H9 (cell line): ENCODE results near the gene DHRS9. TPM values are rescaled to one million over a fixed set of nuclear protein-coding genes. Genes with fewer than 3 reads are reported as not detected.

Experiments used
- DNase-seq: peaks from one replicate; pipeline ENCODE4 v3.0.0-alpha.2; 2017
- H2AFZ ChIP-seq: one replicate; pipeline ENCODE4 v1.6.1; 2013; ENCODE audit warnings: mild to moderate bottlenecking, low read length, control low read depth, moderate library complexity
- H2AK5ac ChIP-seq: 2 replicates; pipeline ENCODE4 v1.6.1; 2013; ENCODE audit warnings: low read length, control low read depth, mixed read lengths; ENCODE audit not compliant: insufficient read length
- H2BK120ac ChIP-seq: one replicate; pipeline ENCODE4 v1.6.1; 2013; ENCODE audit warnings: low read depth, mild to moderate bottlenecking, low read length, control low read depth, inconsistent platforms; ENCODE audit not compliant: poor library complexity, severe bottlenecking
- H2BK12ac ChIP-seq: 2 replicates; pipeline ENCODE4 v1.6.1; 2013; ENCODE audit warnings: low read length, control low read depth, mixed read lengths, low read depth; ENCODE audit not compliant: insufficient read length
- H2BK15ac ChIP-seq: 2 replicates; pipeline ENCODE4 v1.6.1; 2013; ENCODE audit warnings: low read depth, low read length, control low read depth
- H2BK20ac ChIP-seq: one replicate; pipeline ENCODE4 v1.6.1; 2013; ENCODE audit warnings: low read depth, mild to moderate bottlenecking, low read length, control low read depth, inconsistent platforms; ENCODE audit not compliant: poor library complexity, severe bottlenecking
- H2BK5ac ChIP-seq: 2 replicates; pipeline ENCODE4 v1.6.1; 2013; ENCODE audit warnings: low read length, control low read depth, mixed read lengths; ENCODE audit not compliant: insufficient read length
- H3K14ac ChIP-seq: 2 replicates; pipeline ENCODE4 v1.6.1; 2013; ENCODE audit warnings: low read length, control low read depth; ENCODE audit not compliant: insufficient read depth
- H3K18ac ChIP-seq: 2 replicates; pipeline ENCODE4 v1.6.1; 2013; ENCODE audit warnings: low read depth, mild to moderate bottlenecking, mixed read lengths, low read length, control low read depth; ENCODE audit not compliant: insufficient read length
- H3K23ac ChIP-seq: 2 replicates; pipeline ENCODE4 v1.6.1; 2013; ENCODE audit warnings: low read length, control low read depth, mixed read lengths, low read depth; ENCODE audit not compliant: insufficient read length
- H3K23me2 ChIP-seq: 2 replicates; pipeline ENCODE4 v1.6.1; 2013; ENCODE audit warnings: low read depth, mild to moderate bottlenecking, mixed read lengths, low read length, control low read depth; ENCODE audit not compliant: insufficient read length, poor library complexity, severe bottlenecking
- H3K27ac ChIP-seq: 2 replicates; pipeline ENCODE4 v1.5.1; 2013; ENCODE audit warnings: low read length, control low read depth, mixed read lengths, low read depth; ENCODE audit not compliant: insufficient read length
- H3K27me3 ChIP-seq: 2 replicates; pipeline ENCODE4 v1.6.1; 2013; ENCODE audit warnings: low read length, control low read depth, inconsistent platforms; ENCODE audit not compliant: insufficient read depth
- H3K4ac ChIP-seq: 2 replicates; pipeline ENCODE4 v1.6.1; 2013; ENCODE audit warnings: low read depth, mild to moderate bottlenecking, control low read depth, inconsistent platforms, low read length, moderate library complexity
- H3K4me1 ChIP-seq: 2 replicates; pipeline ENCODE4 v1.6.1; 2013; ENCODE audit warnings: low read length, control low read depth, inconsistent platforms; ENCODE audit not compliant: insufficient read depth
- H3K4me2 ChIP-seq: 2 replicates; pipeline ENCODE4 v1.6.1; 2013; ENCODE audit warnings: low read length, control low read depth, mixed read lengths; ENCODE audit not compliant: insufficient read length, insufficient read depth
- H3K56ac ChIP-seq: 2 replicates; pipeline ENCODE4 v1.6.1; 2013; ENCODE audit warnings: low read depth, mild to moderate bottlenecking, mixed read lengths, low read length, control low read depth; ENCODE audit not compliant: insufficient read length
- H3K79me1 ChIP-seq: 2 replicates; pipeline ENCODE4 v1.6.1; 2013; ENCODE audit warnings: low read depth, mild to moderate bottlenecking, moderate library complexity, low read length, control low read depth, inconsistent platforms; ENCODE audit not compliant: insufficient read depth, poor library complexity, severe bottlenecking
- H3K79me2 ChIP-seq: 2 replicates; pipeline ENCODE4 v1.6.1; 2013; ENCODE audit warnings: low read length, control low read depth, inconsistent platforms; ENCODE audit not compliant: insufficient read depth
- H3K9ac ChIP-seq: 2 replicates; pipeline ENCODE4 v1.6.1; 2013; ENCODE audit warnings: low read length, control low read depth, mixed read lengths; ENCODE audit not compliant: insufficient read length; ENCODE audit errors: extremely low read depth
- H3K9me3 ChIP-seq: one replicate; pipeline ENCODE4 v1.6.1; 2013; ENCODE audit warnings: low read depth, low read length, inconsistent platforms; ENCODE audit not compliant: control insufficient read depth
- H3T11ph ChIP-seq: one replicate; pipeline ENCODE4 v1.6.1; 2013; ENCODE audit warnings: mild to moderate bottlenecking, low read length, control low read depth, inconsistent platforms
- H4K20me1 ChIP-seq: one replicate; pipeline ENCODE4 v1.6.1; 2013; ENCODE audit not compliant: control insufficient read depth, insufficient read length, insufficient read depth
- H4K5ac ChIP-seq: 2 replicates; pipeline ENCODE4 v1.6.1; 2013; ENCODE audit warnings: low read depth, mild to moderate bottlenecking, mixed read lengths, low read length, control low read depth; ENCODE audit not compliant: insufficient read length
- H4K8ac ChIP-seq: replicated peaks from 2 replicates; pipeline ENCODE4 v1.6.1; 2013; ENCODE audit warnings: low read length, control low read depth, mixed read lengths, low read depth; ENCODE audit not compliant: insufficient read length
- H4K91ac ChIP-seq: 2 replicates; pipeline ENCODE4 v1.6.1; 2013; ENCODE audit warnings: low read depth, mild to moderate bottlenecking, moderate library complexity, mixed read lengths, low read length, control low read depth; ENCODE audit not compliant: insufficient read length
- H3K27ac Mint-ChIP-seq, 3 experiments: 2 replicates in 2 of 3; 3 replicates in 1 of 3; pipeline ENCODE4 v1.8.0; 2020 to 2021; ENCODE audit warnings: mixed read lengths in 3 of 3, mild to moderate bottlenecking in 1 of 3, moderate library complexity in 1 of 3
- H3K27me3 Mint-ChIP-seq: 2 replicates; pipeline ENCODE4 v1.8.0; 2021; ENCODE audit warnings: low read depth, mild to moderate bottlenecking, moderate library complexity, mixed read lengths
- H3K36me3 Mint-ChIP-seq, 3 experiments: 2 replicates in 2 of 3; 3 replicates in 1 of 3; pipeline ENCODE4 v1.8.0; 2020 to 2021; ENCODE audit warnings: low read depth in 3 of 3, mixed read lengths in 3 of 3; ENCODE audit not compliant: insufficient read depth in 1 of 3
- H3K4me1 Mint-ChIP-seq, 2 experiments: 2 replicates each; pipeline ENCODE4 v1.8.0; 2020; ENCODE audit warnings: mixed read lengths in 2 of 2
- H3K4me3 Mint-ChIP-seq, 2 experiments: 2 replicates in 1 of 2; 3 replicates in 1 of 2; pipeline ENCODE4 v1.8.0; 2020 to 2021; ENCODE audit warnings: mild to moderate bottlenecking in 2 of 2, mixed read lengths in 2 of 2, moderate library complexity in 1 of 2
- H3K9me3 Mint-ChIP-seq, 2 experiments: 2 replicates in 1 of 2; 3 replicates in 1 of 2; pipeline ENCODE4 v1.8.0; 2020; ENCODE audit warnings: mild to moderate bottlenecking in 2 of 2, mixed read lengths in 2 of 2, moderate library complexity in 1 of 2
- WGBS: extraction: QIAGEN DNeasy Blood & Tissue Kit; methylation state at CpG from one replicate; pipeline ENCODE4 v1.1.7; 2013; ENCODE audit warnings: missing lambda C conversion rate, low lambda C conversion rate, mixed read lengths; ENCODE audit not compliant: insufficient read length; ENCODE audit errors: extremely low coverage; 5-methylcytosine and 5-hydroxymethylcytosine counted together
- total RNA-seq: library from RNA; stranded (reverse); gene quantifications from 2 replicates; pipeline ENCODE4 v1.2.1, GENCODE V29; 2021
- TF ChIP-seq, protein P1 (sequence below): fragments of 200-600 bp; sonication (generic); conservative IDR thresholded peaks from 3 replicates; pipeline ENCODE4 v1.8.0; 2021; ENCODE audit warnings: antibody characterized with exemption, mild to moderate bottlenecking

The DHRS9 gene
- total RNA-seq, 1 experiment from 2014 or later = not detected

DNA sequence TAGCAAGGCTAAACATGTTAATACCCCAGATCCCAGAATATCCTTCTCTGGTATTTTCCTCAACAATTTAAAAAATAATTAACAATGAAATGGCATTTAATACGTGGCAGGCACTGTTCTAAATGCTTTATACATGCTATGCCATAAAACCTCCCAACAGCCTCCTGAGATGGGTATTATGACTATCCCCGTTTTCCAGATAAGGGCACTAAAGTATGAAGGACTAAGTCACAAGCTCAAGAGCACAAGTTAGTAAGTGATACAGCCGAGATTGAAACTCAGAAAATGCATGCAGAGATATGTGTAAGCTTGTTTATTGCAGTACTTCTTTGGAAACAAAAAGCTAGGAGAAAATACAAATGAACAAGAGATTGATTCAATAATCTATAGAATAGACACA is 46.2 kb upstream of the DHRS9 start:
- Mint-ChIP-seq H3K27ac (no peak overlapping the region), H3K9me3 (no peaks in the 10 kb centered on the region), H3K4me3 (no peak overlapping the region), H3K36me3 (no peaks in the 10 kb centered on the region), H3K4me1 (no peaks in the 10 kb centered on the region), H3K27me3 (no peaks in the 10 kb centered on the region)
- Histone ChIP-seq H4K91ac (no peak overlapping the region), H4K8ac (no peak overlapping the region), H3K79me1 (no peaks in the 10 kb centered on the region), H3K27ac (no peak overlapping the region), H4K20me1 (no peaks in the 10 kb centered on the region), H2AK5ac (no peak overlapping the region), H2BK20ac (no peak overlapping the region), H3K4me1 (no peaks in the 10 kb centered on the region), H3K27me3 (no peaks in the 10 kb centered on the region), H3K4me2 (no peak overlapping the region), H3K79me2 (no peaks in the 10 kb centered on the region), H3K56ac (no peak overlapping the region), H3K9me3 (no peaks in the 10 kb centered on the region), H2BK5ac (no peak overlapping the region), H3K14ac (no peak overlapping the region), H3K9ac (no peak overlapping the region), H2BK15ac (no peak overlapping the region), H3K23ac (no peak overlapping the region), H2AFZ (no peak overlapping the region), H3T11ph (no peak overlapping the region), H3K18ac (no peak overlapping the region), H4K5ac (no peak overlapping the region), H2BK12ac (no peak overlapping the region), H3K23me2 (no peaks in the 10 kb centered on the region), H3K4ac (no peak overlapping the region), H2BK120ac (no peak overlapping the region)
- no peak for DNase-seq
- TF ChIP-seq, protein P1, sequence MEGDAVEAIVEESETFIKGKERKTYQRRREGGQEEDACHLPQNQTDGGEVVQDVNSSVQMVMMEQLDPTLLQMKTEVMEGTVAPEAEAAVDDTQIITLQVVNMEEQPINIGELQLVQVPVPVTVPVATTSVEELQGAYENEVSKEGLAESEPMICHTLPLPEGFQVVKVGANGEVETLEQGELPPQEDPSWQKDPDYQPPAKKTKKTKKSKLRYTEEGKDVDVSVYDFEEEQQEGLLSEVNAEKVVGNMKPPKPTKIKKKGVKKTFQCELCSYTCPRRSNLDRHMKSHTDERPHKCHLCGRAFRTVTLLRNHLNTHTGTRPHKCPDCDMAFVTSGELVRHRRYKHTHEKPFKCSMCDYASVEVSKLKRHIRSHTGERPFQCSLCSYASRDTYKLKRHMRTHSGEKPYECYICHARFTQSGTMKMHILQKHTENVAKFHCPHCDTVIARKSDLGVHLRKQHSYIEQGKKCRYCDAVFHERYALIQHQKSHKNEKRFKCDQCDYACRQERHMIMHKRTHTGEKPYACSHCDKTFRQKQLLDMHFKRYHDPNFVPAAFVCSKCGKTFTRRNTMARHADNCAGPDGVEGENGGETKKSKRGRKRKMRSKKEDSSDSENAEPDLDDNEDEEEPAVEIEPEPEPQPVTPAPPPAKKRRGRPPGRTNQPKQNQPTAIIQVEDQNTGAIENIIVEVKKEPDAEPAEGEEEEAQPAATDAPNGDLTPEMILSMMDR = no peak
- no CpG with 5 or more reads among the region's 3 CpGs for WGBS
